ENCODE results near the gene CA6.

- TF ChIP-seq EP300 (IDR thresholded peaks at IDR 0.05), result no peak
- no peak for TF ChIP-seq CTCF (IDR thresholded peaks at IDR 0.05)
Observed at GRCh38 chr1:8926707-8927694, 18.7 kb upstream of the CA6 start.
